ENCODE results near the gene CSTPP1. TPM values are rescaled to one million over a fixed set of nuclear protein-coding genes. Genes with fewer than 3 reads are reported as not detected.

CSTPP1 gene
- total RNA-seq, 4 donors from 2014 or later, result 18.3 to 27.0 (median 24.6) TPM

DNA sequence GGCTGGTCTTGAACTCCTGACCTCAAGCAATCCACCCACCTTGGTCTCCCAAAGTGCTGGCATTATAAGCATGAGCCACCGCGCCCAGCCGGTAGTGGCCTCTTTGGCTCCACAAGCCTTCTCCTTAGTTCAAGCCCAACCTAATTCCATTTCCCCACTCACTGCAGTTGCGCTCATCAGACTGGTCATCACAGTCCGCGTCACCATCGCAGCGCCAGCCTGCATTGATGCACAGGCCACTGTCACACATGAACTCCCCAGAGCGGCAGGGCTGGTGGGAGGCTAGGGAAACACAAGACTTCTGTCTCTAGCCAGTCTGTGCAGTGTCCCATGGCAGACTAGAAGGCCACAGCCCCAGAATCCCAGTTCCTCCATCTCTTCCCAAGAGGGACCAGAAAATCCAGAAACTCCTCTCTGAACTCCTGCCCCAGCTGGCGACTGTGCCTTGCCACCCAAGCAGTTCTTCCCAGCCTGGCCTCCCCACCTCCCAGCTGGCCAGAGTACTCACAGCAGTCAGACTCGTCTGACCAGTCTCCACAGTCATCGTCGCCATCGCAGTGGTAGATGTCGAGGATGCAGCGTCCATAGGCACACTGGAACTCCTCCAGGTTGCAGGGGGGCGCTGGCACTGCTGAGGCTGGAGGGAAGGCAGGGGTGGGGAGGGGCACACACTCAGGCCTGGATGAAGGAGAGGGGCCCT lies 38.0 kb upstream of the CSTPP1 start:
- 91 to 100% methylated on average over 3 to 17 of the region's 17 CpGs for WGBS, 2 donors (ENCODE audit: low coverage in 1 of 2)
- Histone ChIP-seq H3K4me1 (no peaks in the 10 kb centered on the region), H3K9me3 (no peaks in the 10 kb centered on the region), H3K4me3 (no peak overlapping the region), H3K27ac (no peak overlapping the region), H3K36me3 (no peaks in the 10 kb centered on the region), H3K27me3 (no peaks in the 10 kb centered on the region)
- no peak for TF ChIP-seq EP300 (IDR thresholded peaks at IDR 0.05; ENCODE audit: low read depth)
- TF ChIP-seq POLR2A (IDR thresholded peaks at IDR 0.05), result no peak
- TF ChIP-seq POLR2AphosphoS5 (IDR thresholded peaks at IDR 0.05), result no peak
- TF ChIP-seq, protein P1, sequence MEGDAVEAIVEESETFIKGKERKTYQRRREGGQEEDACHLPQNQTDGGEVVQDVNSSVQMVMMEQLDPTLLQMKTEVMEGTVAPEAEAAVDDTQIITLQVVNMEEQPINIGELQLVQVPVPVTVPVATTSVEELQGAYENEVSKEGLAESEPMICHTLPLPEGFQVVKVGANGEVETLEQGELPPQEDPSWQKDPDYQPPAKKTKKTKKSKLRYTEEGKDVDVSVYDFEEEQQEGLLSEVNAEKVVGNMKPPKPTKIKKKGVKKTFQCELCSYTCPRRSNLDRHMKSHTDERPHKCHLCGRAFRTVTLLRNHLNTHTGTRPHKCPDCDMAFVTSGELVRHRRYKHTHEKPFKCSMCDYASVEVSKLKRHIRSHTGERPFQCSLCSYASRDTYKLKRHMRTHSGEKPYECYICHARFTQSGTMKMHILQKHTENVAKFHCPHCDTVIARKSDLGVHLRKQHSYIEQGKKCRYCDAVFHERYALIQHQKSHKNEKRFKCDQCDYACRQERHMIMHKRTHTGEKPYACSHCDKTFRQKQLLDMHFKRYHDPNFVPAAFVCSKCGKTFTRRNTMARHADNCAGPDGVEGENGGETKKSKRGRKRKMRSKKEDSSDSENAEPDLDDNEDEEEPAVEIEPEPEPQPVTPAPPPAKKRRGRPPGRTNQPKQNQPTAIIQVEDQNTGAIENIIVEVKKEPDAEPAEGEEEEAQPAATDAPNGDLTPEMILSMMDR (IDR thresholded peaks at IDR 0.05), result no peak
- in situ Hi-C loops (cut with MboI; ENCODE audit: low pct_ligation_motif_present in 1 of 4, low pct_unique_long_range_greater_than_20kb in 1 of 4, low sequenced_read_pairs in 3 of 4) (no loop called here), intact Hi-C loops (cut with DNase I; ENCODE audit: low total_unique reads) (no loop called here)
- DNase-seq, result no peak

DNA sequence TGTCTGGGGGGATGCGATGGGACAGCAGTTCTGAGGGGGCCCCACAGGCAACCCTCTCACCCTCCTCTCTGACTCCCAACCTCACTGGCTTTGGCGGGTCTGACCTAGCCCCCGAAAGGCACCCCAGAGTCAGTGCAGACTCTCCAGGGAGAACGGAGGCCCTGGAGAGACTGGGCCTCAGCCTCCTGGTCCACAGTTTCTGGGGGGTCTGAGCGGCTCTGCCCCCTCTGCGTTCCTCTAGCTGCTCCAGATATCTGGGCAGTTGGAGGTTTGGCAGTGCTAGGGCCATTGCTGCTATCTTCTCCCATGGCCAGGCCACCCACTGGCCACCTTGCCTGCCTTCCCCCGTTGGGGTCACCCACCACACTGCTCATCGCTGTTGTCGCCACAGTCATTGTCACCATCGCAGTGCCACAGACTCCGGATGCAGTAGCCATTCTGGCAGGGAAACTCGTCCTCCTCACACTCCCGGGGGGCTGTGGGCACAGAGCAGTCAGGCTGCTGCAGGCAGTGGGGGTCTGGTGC lies 37.0 kb upstream of the CSTPP1 start:
- in situ Hi-C loops (cut with MboI; ENCODE audit: low pct_ligation_motif_present in 1 of 4, low pct_unique_long_range_greater_than_20kb in 1 of 4, low sequenced_read_pairs in 3 of 4), result no loop called here
- intact Hi-C loops (cut with DNase I; ENCODE audit: low total_unique reads), result no loop called here
- WGBS, 2 donors (ENCODE audit: low coverage in 1 of 2), result 95% methylated on average over 11 of the region's 13 CpGs; no CpG with 5 or more reads in 1 of the 2 donors

DNA sequence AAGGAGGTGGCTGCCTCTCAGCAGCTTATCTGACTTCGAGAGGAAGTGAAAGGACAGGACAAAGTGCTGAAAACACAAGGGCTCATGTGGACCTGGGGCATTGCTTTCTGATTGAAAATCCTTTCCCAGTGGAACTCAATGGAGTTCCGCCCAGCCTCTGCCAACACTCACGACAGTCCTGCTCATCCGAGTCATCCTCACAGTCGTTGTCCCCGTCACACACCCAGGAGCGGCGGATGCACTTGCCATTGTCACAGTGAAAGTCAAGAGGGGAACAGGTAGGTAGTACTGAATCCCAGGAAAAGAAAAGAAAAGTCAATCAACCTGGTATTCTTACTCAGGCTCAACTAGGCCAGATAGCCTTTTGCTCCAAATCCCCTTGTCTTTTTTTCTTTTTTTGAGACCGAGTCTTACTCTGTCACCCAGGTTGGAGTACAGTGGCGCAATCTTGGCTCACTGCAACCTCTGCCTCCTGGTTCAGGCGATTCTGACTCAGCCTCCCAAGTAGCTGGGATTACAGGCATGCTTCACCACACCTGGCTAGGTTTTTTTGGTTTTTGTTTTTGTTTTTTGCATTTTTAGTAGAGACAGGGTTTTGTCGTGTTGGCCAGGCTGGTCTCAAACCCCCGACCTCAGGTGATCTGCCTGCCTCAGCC lies 36.3 kb upstream of the CSTPP1 start:
- no peak overlapping the region for H3K27ac ChIP-seq
- H3K36me3 ChIP-seq, result no peaks in the 10 kb centered on the region
- in situ Hi-C loops (cut with MboI; ENCODE audit: low pct_ligation_motif_present in 1 of 4, low pct_unique_long_range_greater_than_20kb in 1 of 4, low sequenced_read_pairs in 3 of 4) (no loop called here), intact Hi-C loops (cut with DNase I; ENCODE audit: low total_unique reads) (no loop called here)
- 86 to 89% methylated on average over 3 to 13 of the region's 13 CpGs for WGBS, 2 donors (ENCODE audit: low coverage in 1 of 2)
- no peaks in the 10 kb centered on the region for H3K9me3 ChIP-seq
- TF ChIP-seq EP300 (IDR thresholded peaks at IDR 0.05; ENCODE audit: low read depth), result no peak
- TF ChIP-seq, protein P1 (IDR thresholded peaks at IDR 0.05), result no peak
- no peak for TF ChIP-seq POLR2AphosphoS5 (IDR thresholded peaks at IDR 0.05)
- TF ChIP-seq POLR2A (IDR thresholded peaks at IDR 0.05), result no peak
- no peak for DNase-seq
- no peak overlapping the region for H3K4me3 ChIP-seq
- no peaks in the 10 kb centered on the region for H3K27me3 ChIP-seq
- no peaks in the 10 kb centered on the region for H3K4me1 ChIP-seq

More for the DNA sequence above, 37.0 kb upstream of the CSTPP1 start:
- H3K4me1 ChIP-seq, result no peaks in the 10 kb centered on the region
- H3K27me3 ChIP-seq, result no peaks in the 10 kb centered on the region
- DNase-seq, result no peak
- H3K9me3 ChIP-seq, result no peaks in the 10 kb centered on the region
- no peak for TF ChIP-seq POLR2A (IDR thresholded peaks at IDR 0.05)
- TF ChIP-seq EP300 (IDR thresholded peaks at IDR 0.05; ENCODE audit: low read depth), result no peak
- TF ChIP-seq, protein P1 (IDR thresholded peaks at IDR 0.05), result no peak
- TF ChIP-seq POLR2AphosphoS5 (IDR thresholded peaks at IDR 0.05), result no peak
- no peak overlapping the region for H3K4me3 ChIP-seq
- H3K36me3 ChIP-seq, result no peaks in the 10 kb centered on the region
- no peak overlapping the region for H3K27ac ChIP-seq

DNA sequence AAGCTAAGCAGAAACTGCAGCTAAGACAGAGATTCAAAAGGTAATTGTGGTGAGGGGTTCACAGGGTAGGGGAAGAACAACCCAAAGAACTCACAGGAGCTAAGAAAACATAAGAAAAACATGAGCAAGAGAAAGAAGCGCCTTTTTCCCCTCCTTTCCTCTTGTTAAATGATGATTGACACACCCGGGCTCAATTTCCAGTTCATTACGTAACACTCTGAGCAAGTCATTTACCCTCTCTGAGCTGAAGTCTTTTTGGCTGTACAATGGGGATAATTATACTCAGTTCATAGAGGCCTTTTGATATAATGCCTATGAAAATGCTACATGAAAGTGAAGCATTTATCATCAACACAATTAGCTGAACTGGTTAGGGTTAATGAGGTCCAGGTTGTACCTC lies 35.4 kb upstream of the CSTPP1 start:
- in situ Hi-C loops (cut with MboI; ENCODE audit: low pct_ligation_motif_present in 1 of 4, low pct_unique_long_range_greater_than_20kb in 1 of 4, low sequenced_read_pairs in 3 of 4), result no loop called here
- WGBS, 2 donors (ENCODE audit: low coverage in 1 of 2), result 58 to 69% methylated on average over 3 of the region's 3 CpGs

More for the DNA sequence above, 35.4 kb upstream of the CSTPP1 start:
- H3K4me3 ChIP-seq, result no peak overlapping the region
- H3K4me1 ChIP-seq, result no peaks in the 10 kb centered on the region
- no peaks in the 10 kb centered on the region for H3K36me3 ChIP-seq
- H3K9me3 ChIP-seq, result no peaks in the 10 kb centered on the region
- no peaks in the 10 kb centered on the region for H3K27me3 ChIP-seq
- DNase-seq, result no peak
- intact Hi-C loops (cut with DNase I; ENCODE audit: low total_unique reads), result no loop called here
- H3K27ac ChIP-seq, result no peak overlapping the region
- TF ChIP-seq POLR2AphosphoS5 (IDR thresholded peaks at IDR 0.05), result no peak
